Activated CD4-positive, alpha-beta T cell treated with anti-CD3 and anti-CD28 coated beads, Interleukin-2, Interleukin-6, amounts not matched to agents 100 ng/mL and 50 ng/mL, durations not matched to agents 16 hours and 8 hours (primary cell): ENCODE measurements around the gene ZNF365.
"Not testable (repeated sequence)": the region's sequence is repeated elsewhere in the genome, so short reads cannot be mapped to it uniquely, and the experiment has no call there.

Source experiments
- DNase-seq: peaks from one replicate; pipeline ENCODE4 v3.0.0-alpha.2; 2020

ZNF365 gene

GRCh38 chr10:62377966-62378365 lies 3.8 kb downstream of the ZNF365 start:
- no peak for DNase-seq

GRCh38 chr10:62378877-62379276 lies 4.7 kb downstream of the ZNF365 start:
- DNase-seq = not testable (repeated sequence)

DNA sequence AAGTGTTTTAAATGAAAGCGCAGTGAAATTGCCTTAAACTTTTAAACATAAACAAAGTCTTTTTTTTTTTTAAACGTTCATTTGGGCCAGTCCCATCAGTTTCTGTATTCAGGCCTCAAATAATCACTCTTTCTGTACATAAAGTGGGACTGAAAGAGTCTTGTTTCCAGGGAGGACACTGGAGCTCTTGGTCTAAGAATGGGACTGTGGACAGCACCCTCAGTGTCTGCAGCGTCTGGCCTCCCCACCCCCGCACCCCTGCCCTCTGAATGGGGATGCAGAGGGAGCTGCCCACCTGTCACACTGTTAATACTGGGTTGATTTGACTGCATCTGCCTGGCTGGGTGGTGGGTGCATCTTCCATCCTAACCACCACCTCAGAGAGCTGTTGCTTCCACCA lies 5.2 kb downstream of the ZNF365 start:
- DNase-seq = no peak

DNA sequence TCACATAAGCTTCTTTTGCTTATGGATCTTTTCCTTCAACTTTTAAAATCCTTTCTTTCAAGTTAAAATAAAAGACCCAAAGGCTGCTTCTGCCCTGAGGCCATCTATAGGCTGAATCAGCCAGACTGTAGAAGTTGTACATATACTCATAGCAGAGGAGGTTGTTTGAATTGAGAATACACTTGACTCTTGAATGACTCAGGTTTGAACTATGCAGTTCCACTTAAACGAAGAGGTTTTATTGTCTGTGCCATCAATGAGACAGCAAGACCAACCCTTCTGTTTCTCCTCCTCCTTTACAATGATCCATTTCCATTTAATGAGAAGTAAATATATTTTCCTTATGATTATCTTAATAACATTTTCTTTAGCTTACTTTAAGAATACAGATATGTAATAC lies 5.8 kb downstream of the ZNF365 start:
- DNase-seq = no peak

- no peak for DNase-seq
Measured at GRCh38 chr10:62381385-62382102, 7.4 kb downstream of the ZNF365 start.

GRCh38 chr10:62382831-62383230 lies 8.7 kb downstream of the ZNF365 start:
- no peak for DNase-seq

GRCh38 chr10:62384057-62384446 lies 9.9 kb downstream of the ZNF365 start:
- DNase-seq = peak; percentile 87

DNA sequence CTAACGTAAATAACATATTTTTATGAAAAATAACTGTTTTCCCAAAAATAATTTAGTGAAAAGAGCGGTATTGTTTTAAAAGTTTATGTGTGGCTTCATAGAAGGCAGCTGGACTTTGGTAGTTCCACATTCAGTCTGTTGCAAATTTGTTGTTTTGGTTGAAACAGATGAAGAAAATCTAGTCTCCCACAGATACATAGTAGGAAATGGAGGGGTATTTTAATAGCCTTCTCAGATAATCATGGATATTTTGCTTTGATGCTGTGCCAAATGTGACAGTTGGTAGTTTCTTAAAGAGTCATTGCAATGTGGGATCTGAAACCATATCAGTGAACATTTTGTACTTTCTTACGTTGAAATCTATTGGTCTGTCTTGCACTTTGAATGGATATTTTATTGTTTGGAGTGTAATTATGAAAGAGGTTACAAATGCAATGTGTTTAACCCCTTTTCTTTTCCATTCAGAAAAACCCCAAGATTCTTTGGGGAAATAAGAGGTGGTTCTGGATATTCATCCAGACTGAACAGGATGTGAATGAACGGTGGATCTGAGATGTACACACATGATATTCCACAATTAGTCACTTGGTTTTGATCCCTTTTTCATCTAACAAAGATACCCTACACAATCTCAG lies 10.4 kb downstream of the ZNF365 start:
- no peak for DNase-seq

DNA sequence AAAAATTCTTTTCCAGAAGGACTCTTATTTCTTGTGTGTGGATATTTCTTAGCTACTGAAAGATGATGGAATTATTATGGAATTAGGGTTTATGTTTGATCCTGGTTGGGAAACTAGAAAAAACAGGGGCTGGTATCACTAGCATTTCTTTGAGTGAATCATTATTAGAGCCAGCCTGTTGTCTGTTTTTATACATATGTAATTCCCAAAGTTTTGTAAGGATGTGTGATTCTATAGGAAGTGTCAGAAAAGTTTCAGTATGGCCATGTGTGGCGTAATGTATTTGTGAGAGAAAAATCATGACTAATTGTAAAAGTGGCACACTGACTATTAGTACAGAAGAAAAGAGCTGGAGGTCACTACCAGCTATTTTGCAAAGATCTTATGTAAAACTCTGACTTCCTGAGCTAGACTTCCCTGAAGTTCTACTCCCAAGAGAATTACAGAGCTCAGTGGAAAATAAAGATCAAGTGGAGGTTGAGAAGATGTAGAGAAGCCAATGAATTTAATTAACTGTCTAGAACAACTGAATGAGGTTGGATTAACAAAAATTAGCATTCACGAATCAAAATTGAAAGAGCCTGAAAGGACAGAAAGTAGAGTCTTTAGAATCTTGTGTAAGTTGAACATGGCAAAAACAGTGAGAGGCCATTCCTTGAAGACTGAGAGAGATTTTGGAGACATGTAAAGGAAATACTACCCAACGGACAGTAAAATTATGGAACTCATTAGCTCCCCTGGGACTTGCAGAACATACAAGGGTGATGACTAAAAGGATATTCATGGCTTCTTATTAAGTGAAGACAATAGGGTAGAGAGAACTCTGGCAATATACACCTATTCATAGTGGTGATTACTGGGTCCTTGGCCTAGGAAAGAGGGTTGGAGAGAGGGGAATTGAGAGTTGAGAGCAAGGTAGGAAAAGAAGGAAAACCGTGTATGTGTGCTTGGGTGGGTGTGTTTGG lies 12.5 kb downstream of the ZNF365 start:
- no peak for DNase-seq

DNA sequence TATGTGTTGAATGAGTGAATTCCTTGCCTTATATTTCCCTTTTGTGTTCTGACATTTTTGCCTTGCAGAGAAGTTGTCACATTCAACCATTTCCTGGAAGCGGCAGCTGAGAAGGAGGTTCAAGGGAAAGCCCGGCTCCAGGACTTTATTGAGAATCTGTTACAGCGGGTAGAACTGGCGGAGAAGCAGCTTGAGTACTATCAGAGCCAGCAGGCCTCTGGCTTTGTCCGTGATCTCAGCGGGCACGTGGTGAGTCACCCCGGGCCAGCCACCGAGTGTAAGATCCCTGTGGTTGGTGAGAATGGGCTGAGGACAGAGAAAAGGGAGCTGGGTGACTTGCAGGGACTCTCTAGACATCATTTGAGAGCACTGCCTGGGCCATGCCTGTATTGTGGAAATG lies 14.2 kb downstream of the ZNF365 start:
- DNase-seq = no peak

DNA sequence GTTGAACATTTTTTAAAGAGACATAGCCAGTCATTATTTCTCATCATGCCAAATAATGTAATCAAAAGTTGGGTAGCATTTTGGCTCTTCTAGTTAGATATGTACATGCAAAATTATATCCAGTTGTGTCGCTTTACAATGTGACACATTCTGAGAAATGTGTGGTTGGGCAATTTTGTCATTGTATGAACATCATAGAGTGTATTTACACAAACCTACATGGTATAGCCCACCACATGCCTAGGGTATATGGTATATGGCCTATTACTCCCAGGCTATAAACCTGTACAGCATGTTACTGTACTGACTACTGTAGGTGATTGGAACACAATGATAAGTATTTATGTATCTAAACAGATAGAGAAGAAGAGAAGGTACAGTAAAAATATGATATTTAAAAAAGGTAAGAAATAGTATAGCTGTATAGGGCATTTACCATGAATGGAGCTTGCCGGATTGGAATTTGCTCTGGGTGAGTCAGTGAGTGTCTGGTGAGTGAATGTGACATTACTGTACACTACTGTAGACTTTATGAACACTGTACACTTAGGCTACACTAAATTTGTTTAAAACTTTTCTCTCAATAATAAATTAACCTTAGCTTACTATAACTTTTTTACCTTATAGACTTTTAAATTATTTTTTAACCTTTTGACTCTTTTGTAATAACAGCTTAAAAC lies 16.5 kb downstream of the ZNF365 start:
- no peak for DNase-seq

DNA sequence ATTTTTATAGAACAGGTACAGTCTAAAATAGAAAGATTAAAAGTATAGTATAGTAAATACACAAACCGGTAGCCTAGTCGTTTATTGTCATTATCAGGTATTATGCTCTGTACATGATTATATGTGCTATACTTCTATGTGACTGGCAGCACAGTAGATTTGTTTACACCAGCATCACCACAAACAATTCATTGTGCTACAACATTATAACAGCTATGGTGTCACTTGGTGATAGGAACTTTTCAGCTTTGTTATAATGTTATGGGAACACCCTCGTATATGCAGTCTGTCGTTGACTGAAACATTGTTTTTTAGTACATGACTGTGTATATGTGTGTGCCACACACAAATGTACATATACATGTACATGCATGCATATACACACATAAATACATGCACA lies 19.1 kb downstream of the ZNF365 start:
- DNase-seq = no peak

GRCh38 chr10:62394556-62395018 lies 20.4 kb downstream of the ZNF365 start:
- no peak for DNase-seq

DNA sequence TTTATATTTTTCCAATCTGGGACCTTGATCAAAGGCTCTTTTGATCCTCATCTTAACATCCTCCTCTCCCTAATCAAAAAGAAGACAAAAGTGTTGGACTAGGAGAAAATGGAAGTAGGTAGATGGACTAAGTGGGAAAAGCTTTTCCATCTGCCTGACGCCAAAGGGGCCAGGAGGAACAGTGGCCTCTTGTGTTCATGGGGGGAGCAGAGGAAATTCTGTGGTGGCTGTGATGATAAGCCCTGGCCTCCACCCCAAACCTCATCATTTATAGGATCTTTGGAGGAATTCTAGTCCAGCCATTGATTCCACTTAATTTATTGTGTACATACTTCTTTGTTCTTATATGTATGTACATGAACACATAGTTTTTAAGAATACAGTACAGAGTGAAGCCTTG lies 21.7 kb downstream of the ZNF365 start:
- DNase-seq = no peak

GRCh38 chr10:62396864-62397263 lies 22.7 kb downstream of the ZNF365 start:
- DNase-seq = no peak

DNA sequence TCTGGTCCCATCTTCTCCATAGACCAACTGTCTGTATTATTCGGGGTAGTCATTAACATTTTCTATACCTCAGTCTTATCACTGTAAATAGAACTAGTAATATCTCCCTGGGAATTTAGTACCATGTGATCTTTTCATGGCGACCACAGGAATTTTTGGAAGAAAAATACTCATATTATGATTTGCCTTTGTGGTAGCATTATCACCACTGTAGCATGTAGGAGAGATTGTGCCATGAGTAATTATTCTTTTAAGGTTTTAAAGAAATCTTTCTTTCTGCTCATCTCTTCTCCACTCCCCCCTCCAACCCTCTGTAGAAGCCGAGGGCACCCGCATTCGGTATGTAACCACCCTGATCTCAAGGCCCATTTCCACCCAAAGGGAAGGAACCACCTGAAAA lies 25.0 kb downstream of the ZNF365 start:
- DNase-seq = no peak

DNA sequence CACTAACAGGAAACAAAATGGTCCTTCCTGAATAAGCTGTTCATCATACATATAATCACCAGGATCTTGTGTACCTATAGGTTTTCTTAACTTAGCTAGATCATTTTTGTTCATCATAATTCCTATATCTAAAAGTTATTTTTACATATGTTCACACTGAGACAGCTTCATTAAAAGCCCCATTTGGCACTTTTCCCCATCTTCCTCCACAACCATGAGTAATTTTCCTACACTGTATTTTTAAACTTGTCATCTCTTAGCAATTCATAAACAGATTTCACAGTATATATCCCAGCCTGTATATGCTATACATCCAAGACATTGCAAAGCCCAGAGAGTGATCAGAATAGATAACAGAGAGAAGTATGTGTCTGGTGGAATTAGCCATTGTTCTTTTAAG lies 28.3 kb downstream of the ZNF365 start:
- no peak for DNase-seq

- not testable (repeated sequence) for DNase-seq
Measured at GRCh38 chr10:62410528-62410927, 36.4 kb downstream of the ZNF365 start.

GRCh38 chr10:62410934-62411333 lies 36.8 kb downstream of the ZNF365 start:
- DNase-seq = not testable (repeated sequence)

DNA sequence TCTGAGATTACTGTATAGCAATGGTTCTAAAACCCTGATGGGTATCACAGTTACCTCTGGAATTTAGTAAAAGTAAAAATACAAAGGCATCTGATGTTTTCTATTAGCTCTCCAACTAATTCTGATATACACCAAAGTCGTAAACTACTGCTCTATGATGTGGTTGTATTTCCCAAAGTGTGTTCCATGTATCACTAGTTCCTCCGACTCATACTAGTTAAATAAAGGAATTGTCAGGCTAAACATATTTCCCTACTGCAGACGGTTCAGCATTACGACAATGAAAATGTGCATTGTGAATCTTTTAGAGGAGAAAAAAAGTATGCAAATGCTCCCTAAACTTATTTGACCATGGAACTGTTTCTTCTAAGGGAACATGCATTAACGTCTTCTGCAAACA lies 38.9 kb downstream of the ZNF365 start:
- no peak for DNase-seq

DNA sequence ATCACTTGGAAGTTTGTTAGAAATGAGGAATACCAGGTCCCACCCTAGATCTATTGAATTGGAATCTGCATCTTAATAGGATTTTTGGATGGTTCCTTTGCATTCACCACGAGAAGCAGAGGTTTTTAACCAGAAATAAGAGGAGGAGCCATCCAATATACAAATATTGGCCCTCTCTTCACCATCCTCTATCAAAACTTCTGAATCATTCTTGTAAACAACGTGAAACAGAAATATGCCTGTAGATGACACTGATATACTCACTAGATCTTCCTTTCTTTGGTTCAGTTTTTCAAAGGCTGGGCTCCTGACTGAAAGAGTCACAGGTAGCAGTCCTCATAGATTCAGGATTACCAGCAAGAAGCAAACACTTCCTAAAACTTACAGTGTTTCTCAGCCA lies 39.5 kb downstream of the ZNF365 start:
- no peak for DNase-seq

- no peak for DNase-seq
Measured at GRCh38 chr10:62414359-62414758, 40.2 kb downstream of the ZNF365 start.

DNA sequence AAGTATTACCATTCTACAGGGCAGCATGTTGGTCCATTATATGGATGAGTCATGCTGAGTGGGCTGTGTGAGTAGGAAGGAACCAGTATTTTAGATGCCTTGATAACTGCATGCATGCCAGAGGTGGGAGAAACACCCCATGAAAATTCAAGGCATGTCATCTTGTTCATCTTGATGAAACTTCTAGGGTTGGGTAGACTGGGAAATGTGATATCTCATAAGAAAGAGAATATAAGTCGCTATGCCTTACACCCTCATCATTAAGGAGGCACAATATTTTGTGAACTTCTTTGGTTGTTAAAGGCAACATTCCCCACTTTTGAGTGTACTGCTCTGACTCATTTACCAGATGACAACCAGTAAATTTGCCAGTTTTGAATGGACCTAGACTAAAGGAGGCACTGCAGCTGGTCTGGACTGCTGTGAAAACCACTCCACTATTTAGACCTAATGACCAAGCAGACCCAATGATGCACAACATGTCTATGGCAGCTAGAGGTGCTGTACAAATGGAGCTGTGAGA lies 48.0 kb downstream of the ZNF365 start:
- DNase-seq = no peak
